K562 (cell line): Measurements from ENCODE around the gene FANCI. TPM values are rescaled to one million over a fixed set of nuclear protein-coding genes. Genes with fewer than 3 reads are reported as not detected.

Experiments
- CBFA2T3 ChIP-seq: fragments of 450-650 bp; IDR thresholded peaks from 2 replicates; pipeline ENCODE4 v1.6.1; 2017
- CUX1 ChIP-seq: fragments of 200-800 bp; sonication (Bioruptor generic); IDR thresholded peaks from 2 replicates; pipeline ENCODE4 v1.6.1; 2016; ENCODE audit warnings: missing genetic modification characterization, missing compliant biosample characterization
- EP300 ChIP-seq: IDR thresholded peaks from 2 replicates; pipeline ENCODE4 v1.6.1; 2012; ENCODE audit warnings: low read length, improper control_type of control experiment
- KLF13 ChIP-seq: fragments of 450-650 bp; IDR thresholded peaks from 2 replicates; pipeline ENCODE4 v1.6.1; 2016; ENCODE audit warnings: missing genetic modification characterization, low read depth, mild to moderate bottlenecking, missing compliant biosample characterization, moderate library complexity, borderline replicate concordance
- MIER1 ChIP-seq: fragments of 450-650 bp; IDR thresholded peaks from 2 replicates; pipeline ENCODE4 v1.6.1; 2016; ENCODE audit warnings: antibody characterized with exemption, mild to moderate bottlenecking, low read depth
- MYC ChIP-seq, 2 experiments: fragments of 250-450 bp in 1 of 2; sonication (Bioruptor Pico) in 1 of 2; IDR thresholded peaks; 2 replicates each; pipeline versions ENCODE4 v1.5.1 to v1.6.1; 2012 to 2021; ENCODE audit warnings: low read depth in 2 of 2, borderline replicate concordance in 1 of 2, improper control_type of control experiment in 1 of 2, low read length in 1 of 2, mild to moderate bottlenecking in 1 of 2, moderate library complexity in 1 of 2
- NUFIP1 ChIP-seq: fragments of 450-650 bp; IDR thresholded peaks from 2 replicates; pipeline ENCODE4 v1.6.1; 2018; ENCODE audit not compliant: partially characterized antibody
- PTTG1 ChIP-seq: fragments of 450-650 bp; IDR thresholded peaks from 2 replicates; pipeline ENCODE4 v1.6.1; 2016; ENCODE audit warnings: low read depth, mild to moderate bottlenecking, missing genetic modification characterization, missing compliant biosample characterization
- SMARCB1 ChIP-seq: IDR thresholded peaks from 2 replicates; pipeline ENCODE4 v1.6.1; 2011; ENCODE audit warnings: improper control_type of control experiment, low read depth; ENCODE audit not compliant: insufficient read length
- TEAD2 ChIP-seq: fragments of 450-650 bp; IDR thresholded peaks from 2 replicates; pipeline ENCODE4 v1.6.1; 2016; ENCODE audit warnings: missing genetic modification characterization, control low read depth, missing compliant biosample characterization
- ZC3H8 ChIP-seq: fragments of 450-650 bp; IDR thresholded peaks from 2 replicates; pipeline ENCODE4 v1.6.1; 2017
- ZEB2 ChIP-seq: fragments of 450-650 bp; IDR thresholded peaks from 2 replicates; pipeline ENCODE4 v1.6.1; 2016
- ZNF407 ChIP-seq: fragments of 450-650 bp; IDR thresholded peaks from 2 replicates; pipeline ENCODE4 v1.6.1; 2016; ENCODE audit warnings: low read depth
- ZNF76 ChIP-seq: fragments of 250-450 bp; sonication (Bioruptor Pico); IDR thresholded peaks from 2 replicates; pipeline ENCODE4 v1.4.0; 2020; ENCODE audit warnings: mild to moderate bottlenecking, moderate library complexity, borderline replicate concordance
- polyA plus RNA-seq, 8 experiments: library from polyadenylated mRNA; depleted of rRNA in 4 of 8; stranded (reverse) in 5 of 8; unstranded in 3 of 8; fragments of >200 nt; fragmentation: Nextera tagmentation in 2 of 8; fragmentation: Illumina TruSeq in 1 of 8; extraction: Ambion mirVana in 2 of 8; extraction: Trizol in 1 of 8; gene quantifications; 2 replicates each; pipeline versions ENCODE4 v1.2.1 to v1.2.3, GENCODE V29; 2011 to 2014; ENCODE audit warnings: inconsistent platforms in 1 of 8, missing spikeins in 1 of 8
- total RNA-seq, 7 experiments: library from RNA; depleted of rRNA in 6 of 7; stranded (reverse); fragments of >200 nt in 6 of 7; fragmentation: Illumina TruSeq in 2 of 7; extraction: Trizol in 2 of 7; gene quantifications; 2 replicates each; pipeline versions ENCODE4 v1.2.1 to v1.2.3, GENCODE V29; 2011 to 2021; ENCODE audit warnings: low replicate concordance in 1 of 7

Gene FANCI
- total and polyA plus RNA-seq, 9 of the 15 experiments (the other 6 are each of a cell fraction or from before 2014, with no cell fraction given): 72.1 to 165 (median 131) TPM

GRCh38 chr15:89243691-89244573, at the start of gene FANCI (continued):
- TF ChIP-seq MYC (IDR thresholded peaks at IDR 0.05; ENCODE audit: low read depth, low read length): peak; percentile 93
- TF ChIP-seq MYC (CRISPR knock-in tag; IDR thresholded peaks at IDR 0.05; ENCODE audit: borderline replicate concordance, low read depth): 0 out of 2 replicates have a peak, but pooled peaks have one; percentile 11
- no peak for TF ChIP-seq SMARCB1
- peak; percentile 21; the same call in 1 of the 2 replicates for TF ChIP-seq CBFA2T3
- TF ChIP-seq MIER1: no peak
- TF ChIP-seq PTTG1 (tag): no peak
- peak; percentile 41; the same call in 1 of the 2 replicates for TF ChIP-seq EP300
- no peak for TF ChIP-seq ZNF76
- TF ChIP-seq NUFIP1: peak; percentile 67
- TF ChIP-seq ZC3H8: no peak
- TF ChIP-seq CUX1 (CRISPR knock-in tag): no peak
- no peak for TF ChIP-seq ZNF407
- no peak for TF ChIP-seq ZEB2
- TF ChIP-seq TEAD2 (tag): no peak
- TF ChIP-seq KLF13 (tag): no peak
